Ammon's horn (tissue), 1 donor: ENCODE data around the gene TMEM26.

Source experiments
- DNase-seq: peaks from one replicate; pipeline ENCODE4 v3.0.0-alpha.2; 2016; ENCODE audit warnings: low spot score

The TMEM26 gene

DNA sequence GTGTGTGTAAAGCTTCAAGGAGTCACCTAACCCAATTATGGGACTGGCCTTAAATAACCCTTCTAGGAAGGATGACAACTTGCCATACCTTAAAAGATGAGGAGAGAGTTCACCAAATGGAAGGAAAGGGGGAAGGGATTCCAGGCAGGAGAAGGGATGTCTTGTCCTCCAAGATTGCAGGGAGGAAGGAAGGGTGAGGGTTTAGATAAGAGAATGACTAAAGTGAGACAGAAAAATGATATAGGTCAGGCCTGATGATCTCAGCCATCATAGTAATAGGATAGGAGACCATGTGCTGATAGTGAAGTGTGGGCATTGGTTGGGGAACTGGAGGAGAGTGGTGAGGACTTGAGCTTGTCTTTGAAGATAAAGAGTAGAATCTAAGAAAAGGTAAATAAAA lies 7.7 kb upstream of the TMEM26 start:
- DNase-seq: no peak

DNA sequence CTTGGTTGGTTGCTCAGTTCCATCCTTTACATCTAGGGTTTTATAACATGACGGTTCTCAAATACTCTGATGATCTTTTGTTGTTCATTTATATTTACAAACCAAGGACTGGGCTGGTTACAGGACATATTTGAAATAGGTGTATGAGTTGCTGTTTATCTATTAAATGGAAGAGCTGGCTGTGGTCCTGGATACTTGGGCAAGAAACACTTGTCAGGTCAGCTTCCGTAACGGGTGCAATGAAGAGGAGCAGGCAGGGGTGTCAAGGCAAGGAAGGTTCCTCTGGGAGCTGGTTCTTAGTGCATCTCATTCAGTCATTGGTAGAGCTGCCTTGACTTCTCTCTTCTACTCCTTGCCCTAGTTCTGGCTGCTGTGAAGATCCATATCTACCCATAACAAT lies 4.8 kb upstream of the TMEM26 start:
- DNase-seq: no peak

DNA sequence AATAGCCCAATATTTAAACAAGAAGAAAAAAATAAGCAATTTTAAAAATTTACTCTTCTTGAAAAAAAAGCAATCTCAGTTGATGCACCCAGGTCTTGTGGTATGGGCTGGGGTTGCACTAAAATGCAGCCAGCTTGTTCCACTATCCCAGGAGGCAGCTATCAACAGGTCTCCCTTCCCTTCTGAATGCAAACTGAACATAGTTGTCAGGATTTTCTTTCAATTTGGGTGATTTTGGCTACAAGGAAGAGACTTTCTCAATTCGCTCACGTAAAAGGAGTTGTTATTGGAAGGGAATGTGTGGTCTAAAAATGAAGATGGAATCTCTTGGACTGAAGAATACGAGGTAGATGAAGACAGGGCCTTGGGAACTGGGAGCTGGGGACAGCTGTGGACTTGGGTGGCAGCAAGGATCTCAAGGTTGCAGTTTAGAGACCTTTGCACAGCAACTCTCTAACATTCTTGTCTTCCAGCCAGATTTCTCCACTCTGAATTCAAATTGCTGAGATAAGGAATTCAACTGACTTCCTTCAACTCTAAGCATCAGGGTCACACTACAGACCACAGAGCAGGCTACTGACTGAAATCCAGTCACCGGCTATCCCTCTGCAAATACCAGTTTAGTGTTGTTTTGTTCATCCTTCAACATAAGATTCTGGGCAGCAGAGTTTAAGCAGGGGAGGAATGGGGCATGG lies 3.1 kb upstream of the TMEM26 start:
- DNase-seq: no peak

DNA sequence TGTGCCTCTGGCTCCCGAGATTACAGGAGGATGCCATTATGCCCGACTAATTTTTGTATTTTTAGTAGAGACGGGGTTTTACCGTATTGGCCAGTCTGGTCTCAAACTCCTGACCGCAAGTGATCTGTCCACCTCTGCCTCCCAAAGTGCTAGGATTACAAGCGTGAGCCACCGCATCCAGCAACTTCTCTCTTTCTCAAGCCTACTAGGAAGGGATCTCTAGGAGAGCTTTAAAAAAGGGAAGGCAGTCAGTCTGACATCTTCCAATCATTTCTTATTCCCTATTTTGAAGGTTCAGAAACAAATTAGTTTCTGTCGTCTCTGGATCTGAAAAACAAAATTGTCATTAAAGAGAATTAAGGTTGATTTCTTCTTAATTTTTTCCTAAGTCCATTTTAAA lies 2.5 kb upstream of the TMEM26 start:
- no peak for DNase-seq

DNA sequence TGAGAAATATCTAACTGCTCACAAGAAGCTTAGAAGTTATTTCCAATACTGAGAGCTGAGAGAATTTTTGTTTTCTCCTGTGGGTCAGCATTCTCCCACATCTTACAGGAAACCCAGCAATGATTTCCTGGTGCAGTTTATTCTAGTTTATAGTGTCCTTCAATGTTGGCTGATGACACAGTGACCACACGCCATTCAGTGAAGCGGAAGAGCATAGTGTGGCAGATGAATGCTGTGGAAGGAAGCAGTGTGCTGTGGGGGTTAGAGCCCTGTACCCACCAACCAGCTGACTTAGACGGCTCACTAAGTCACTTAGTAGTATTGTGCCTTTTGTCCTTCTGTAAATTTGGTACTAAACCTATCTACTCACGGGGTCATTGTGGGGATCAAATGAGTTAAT lies 1.4 kb upstream of the TMEM26 start:
- no peak for DNase-seq

DNA sequence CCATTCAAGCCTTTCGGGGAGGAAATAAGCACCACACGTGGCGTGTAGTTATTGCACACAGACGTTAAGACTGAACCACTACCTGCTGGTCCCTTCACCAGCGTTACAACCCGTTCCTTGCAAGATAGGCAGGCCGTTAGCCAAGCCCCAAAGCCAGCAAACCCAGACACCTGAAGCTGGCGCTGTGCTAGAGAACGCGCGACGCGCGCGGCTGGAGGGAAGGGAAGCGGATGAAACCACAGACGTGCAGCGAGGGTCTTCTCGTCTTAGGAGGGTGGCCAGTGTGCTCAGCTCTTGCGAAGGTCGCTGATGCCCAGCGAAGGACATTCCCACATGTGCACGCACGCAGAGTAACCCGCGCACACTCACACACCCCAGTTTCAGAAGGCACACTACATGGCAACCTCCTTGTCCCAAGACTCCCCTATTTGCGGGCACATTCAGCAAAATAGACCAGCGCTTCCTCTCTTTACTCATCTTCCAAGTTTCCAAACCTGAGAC lies 980 bp downstream of the TMEM26 start:
- no peak for DNase-seq

DNA sequence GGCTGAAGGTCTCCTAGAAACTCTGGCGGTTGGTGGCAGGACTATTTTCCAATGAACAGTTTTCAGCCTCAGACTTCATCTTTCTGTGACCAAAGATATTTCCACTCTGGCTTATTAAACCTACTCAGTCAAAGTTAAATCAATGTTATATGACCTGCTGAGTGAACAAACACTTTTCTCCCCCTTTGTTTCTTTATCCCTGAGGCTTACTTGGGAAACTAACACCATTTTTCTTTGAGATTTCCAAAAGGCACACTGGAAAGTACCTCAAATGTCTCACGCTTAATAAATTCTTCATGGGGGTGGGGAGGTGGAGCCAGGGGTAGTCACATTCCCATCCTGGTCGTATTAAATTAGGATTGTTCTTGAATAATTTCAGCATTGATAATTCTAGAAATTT lies 1.8 kb downstream of the TMEM26 start:
- no peak for DNase-seq

DNA sequence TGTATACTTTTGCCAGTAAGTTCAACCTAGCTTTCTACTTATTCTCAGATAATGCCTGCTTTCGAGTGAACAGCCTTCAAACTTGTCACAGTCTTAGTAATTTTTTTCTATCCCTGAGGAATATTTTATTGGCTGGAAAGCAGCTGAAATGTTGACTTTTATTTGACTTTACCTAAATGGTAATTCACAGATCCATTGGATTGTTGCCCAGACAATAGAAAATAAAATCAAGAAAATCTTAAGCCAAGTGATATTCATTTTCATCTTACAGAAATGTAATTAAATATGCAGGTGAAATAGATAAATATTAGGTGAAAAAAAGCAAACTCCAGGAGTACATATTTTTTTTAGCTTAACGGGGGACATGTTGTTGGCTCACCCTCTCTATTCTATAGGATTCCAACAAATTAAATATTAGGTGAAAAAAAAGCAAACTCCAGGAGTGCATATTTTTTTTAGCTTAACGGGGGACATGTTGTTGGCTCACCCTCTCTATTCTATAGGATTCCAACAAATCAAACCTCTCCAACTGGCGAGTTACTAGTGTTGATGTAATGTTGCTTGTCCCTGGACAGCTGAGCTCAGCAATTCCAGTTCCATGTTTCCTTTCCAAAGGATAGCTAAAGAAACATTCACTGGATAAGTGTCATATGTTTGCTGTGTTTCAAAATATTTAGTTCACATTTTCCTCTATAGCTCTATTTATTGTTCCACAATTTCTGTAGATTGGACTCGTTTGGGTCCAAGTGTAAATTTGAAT lies 4.2 kb downstream of the TMEM26 start:
- DNase-seq: no peak

DNA sequence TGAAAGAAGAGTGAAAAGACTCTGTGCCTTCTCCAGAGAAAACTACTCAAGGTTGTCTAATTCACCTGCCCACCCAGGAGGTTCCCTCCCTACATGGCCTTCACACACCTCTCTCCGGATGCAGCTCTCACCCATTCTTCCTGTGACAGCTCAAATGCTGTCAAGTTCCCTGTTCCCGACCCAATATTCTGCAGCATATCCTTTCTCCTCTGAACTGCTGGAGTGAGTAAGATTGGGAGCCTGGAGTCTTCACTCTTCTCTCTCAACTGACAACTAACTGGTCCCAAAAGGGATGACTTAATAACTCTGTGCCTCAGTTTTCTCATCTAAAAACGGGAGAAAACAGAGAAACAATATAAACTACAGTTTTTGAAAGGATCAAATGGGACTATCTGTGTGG lies 5.1 kb downstream of the TMEM26 start:
- no peak for DNase-seq

DNA sequence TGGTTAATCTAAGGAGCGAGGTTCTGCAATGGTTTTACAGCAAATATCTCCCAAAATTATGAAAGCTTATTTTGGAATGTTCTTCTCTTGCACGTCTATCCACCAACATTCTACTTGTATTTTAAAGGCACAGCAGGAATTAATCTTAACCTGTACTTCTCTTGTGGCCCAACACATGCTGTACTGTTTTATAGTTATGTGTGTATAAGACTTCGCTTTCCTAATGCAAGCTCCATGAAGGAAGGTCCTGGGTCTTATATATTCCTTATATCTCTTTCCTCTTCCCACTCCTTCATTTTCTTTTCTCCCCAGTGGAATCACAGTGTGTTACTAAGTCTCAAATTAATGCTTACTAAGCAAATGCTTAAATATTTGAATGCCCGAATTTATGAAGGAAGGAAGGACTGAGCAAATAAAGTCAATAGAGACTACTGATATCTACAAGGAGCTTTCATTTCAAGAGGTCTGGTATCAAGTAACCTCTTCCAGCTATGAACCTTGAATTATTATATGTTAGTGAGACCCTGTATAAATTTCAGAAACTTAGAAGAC lies 14.0 kb downstream of the TMEM26 start:
- no peak for DNase-seq

DNA sequence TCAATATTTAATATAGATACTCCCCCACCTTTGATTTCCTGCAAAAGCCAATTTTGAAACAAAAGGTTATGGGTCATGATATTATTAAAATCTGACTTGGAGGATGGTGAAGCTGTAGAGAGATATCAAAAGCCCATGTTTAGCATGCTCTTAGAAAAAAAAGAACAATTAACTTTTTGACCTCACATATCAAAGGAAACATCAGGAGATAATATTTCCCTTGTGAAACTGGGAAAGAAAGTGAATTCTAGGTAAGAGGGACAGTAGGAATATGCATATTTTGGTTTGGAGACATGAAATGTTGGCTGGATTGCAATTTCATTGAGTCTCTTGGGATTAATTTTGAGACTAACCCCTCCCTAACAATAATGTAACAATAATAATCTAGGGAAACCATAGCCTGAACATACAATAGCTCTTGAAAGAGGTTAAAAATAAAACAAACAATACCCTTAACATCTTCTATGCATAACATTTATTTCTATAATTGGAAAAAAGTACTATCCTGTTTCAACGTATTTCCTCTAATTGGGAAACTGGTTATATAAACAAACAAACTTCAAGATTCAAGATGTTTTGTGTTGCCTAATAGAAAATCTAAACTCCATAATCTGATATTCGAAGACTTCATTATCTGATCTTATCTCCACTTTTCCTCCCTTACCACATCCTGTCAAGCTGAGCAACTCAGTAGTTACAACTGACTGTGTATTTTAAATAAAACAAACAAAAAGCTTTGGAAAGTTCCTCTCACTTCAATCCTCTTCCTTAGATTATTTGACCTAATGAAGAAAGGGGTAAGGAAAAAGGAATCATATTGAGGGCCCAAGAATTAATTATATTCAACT lies 14.8 kb downstream of the TMEM26 start:
- DNase-seq: no peak

DNA sequence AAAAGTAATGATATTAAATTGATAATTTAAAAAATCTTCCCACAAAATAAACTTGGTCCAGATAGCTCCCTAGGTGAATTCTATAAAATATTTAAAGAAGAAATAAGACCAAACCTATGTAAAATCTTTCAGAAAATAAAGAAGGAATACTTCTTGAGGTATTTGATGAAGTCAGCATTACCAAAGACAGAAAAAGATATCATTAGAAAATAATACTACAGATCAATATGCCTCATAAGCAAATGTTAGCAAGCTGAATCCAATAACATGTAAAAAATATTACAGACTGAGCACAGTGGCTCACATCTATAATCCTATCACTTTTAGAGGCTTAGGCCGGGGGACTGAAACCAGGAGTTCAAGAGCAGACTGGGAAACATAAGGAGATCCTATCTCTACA lies 30.0 kb downstream of the TMEM26 start:
- no peak for DNase-seq

DNA sequence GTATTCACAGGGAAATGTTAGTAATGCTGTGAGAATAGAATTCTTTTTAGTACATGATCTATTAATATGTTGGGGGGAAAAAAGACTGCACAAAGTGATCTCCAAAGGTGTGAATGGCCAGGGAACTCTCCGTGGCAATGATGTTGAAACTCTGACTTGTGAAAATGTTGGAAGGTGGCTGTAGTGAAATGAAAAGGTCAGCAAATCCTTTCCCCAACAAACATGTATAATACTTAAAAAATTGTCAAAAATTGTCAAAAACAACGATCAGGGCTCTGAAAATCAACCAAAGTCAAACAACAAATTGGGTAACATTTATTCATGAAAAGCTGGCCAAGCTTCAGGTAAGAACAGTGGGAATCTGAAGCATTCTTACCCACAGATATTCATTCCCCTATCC lies 35.5 kb downstream of the TMEM26 start:
- DNase-seq: no peak

DNA sequence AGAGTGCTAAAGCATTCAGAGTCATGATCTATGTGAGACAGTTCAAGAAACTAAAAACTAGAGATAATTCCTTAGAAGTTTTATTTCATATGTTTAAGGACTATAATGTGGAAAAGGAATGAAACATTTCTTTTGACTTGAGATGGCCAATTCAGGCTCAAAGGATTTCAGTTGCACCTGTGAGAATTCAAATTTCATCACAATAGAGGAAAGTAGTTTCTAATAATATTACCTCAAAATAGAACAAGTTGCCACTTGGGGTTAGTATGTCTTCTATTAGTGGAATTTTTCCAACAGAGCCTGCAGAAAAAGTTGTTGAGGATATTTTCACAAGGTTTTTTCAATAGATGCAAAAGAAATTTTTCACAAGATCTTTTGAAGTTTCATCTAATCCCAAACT lies 37.4 kb downstream of the TMEM26 start:
- DNase-seq: no peak

DNA sequence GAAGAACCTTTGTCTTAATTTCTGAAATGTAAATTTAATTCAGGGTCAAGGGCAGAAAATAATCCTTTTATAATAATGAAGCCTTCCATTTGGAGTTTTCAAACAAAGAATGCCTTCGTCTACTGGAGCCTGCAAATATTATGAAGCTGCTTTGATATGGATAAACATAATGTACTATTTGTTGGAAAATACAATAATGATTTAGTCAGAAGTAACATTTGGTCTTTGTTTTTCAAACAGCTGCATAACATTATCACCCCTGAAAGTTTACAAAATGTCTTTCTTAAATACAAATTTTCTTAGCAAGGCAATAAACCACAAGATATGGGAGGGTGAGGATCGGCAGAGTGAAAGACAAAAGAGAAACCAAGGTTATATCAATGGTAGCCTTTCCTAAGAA lies 41.5 kb downstream of the TMEM26 start:
- DNase-seq: no peak

DNA sequence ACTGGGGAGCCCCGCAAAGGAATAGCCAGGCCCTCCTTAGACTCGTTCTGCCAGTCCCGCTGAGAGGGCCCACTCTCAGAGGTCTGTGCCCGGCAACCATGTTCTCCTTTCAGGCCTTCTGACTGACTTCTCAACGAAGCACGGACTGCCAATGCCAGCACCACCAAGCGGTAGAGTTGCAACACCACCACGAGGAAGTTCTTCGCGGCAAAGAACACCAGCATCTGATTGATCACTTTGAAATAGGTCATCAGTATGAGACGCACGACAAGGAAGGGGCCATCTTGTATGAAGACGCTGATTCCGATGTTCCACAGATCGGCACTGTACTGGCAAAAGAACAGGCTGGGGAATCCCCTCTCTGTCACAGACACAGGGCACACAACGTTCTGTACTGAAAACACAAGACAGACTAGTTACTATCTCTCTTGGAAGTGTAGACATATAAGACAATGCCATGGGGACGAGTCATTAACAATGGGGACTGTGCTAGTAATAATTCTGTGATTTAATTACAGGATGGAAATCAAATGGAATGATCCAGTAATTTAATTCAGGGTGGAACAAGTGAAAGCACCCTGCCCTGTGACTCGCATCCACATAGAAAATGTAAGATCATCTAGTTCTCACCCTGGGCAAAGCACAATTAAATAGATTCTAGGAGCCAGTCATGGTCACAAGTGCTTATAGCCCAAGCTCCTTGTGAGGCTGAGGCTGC lies 42.7 kb downstream of the TMEM26 start:
- DNase-seq: no peak

DNA sequence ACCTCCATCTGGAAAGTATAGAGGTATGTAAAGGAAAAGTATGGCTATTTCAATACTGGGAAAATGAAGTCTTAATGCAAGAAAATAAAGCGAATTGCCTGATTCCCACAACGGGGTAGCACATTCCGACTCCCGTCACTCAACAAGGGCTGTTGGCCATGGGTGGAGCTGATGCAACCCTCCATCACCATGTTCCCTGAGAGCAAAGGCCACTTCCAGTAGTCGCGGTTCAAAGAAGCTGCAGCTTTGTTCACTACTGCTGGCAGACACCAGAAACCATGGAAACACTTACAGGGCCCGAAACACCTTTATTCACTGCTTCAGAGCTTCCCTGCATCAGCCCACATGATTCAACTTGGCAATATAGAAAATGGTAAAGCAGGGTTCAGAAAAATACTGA lies 44.0 kb downstream of the TMEM26 start:
- DNase-seq: no peak

DNA sequence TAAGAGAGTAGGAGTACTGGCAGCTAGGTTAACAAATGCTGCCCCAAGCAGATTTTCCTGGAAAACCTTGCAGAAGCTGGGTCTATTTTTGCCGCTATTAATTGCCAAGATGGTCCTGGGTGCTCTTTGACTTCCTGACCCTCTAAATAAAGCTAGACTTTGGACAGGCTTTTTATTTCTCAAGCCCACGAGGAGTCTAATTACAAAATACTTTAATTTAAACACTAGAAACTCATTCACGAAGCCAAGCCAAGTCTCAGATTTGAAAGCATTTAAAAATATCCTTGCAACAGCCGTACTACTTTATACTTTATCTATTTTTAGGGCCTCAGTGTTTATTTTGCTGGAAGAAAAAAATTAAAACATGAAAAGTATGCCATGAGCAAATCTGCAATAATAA lies 45.1 kb downstream of the TMEM26 start:
- DNase-seq: no peak

DNA sequence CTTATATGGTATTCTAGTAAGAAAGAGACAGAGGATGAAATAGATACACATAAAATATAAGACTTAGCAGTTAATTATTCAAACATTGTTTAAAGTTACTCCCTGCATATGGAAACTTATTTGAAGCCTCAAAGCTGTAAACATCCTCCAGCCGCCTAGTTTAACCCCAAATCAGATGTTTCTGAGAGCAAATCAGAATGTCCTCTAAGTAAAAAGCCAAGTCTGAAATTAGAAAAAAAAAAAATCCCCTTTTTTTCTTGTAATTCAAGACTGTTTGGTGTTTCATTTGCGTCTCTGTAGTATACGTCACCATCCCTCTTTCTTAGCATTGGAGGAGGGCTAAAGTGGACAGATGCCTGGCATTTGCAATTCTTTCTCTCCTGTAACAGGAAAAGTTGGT lies 46.4 kb downstream of the TMEM26 start:
- DNase-seq: no peak

DNA sequence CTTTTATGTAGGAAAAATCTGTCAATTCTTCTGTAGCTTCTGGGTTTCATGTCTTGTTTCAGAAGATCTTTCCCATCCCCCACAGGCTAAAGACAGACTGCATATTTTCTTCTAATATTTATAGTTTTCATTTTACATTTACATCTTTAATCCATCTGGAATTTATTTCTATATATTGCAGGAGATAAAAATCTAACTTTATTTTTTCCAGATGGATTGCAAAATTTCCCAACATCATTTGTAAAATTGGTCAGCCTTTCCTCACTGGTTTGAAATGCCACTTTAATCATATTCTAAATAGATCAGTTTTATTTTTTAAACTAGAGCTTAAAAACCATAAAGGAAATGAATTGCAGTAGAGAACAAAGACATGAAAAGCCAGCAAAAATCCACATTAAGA lies 46.9 kb downstream of the TMEM26 start:
- DNase-seq: no peak

DNA sequence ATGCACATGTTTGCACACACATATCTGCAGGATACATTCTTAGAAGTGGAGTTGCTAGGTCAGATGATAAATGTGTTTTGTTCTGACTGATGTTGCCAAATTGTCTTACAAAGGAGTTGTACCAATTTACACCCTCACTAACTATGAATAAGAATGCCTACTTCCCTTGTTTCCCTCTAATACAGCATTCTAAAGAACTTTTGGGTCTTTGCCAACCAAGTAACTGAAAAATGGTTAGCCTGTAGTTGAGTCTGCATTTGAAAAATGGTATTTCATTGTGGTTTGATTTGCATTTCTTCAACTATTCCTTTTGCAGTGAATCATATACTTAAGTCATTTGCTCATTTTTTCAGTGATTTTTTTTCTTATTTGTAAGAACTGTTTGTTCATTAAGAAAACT lies 48.4 kb downstream of the TMEM26 start:
- no peak for DNase-seq

DNA sequence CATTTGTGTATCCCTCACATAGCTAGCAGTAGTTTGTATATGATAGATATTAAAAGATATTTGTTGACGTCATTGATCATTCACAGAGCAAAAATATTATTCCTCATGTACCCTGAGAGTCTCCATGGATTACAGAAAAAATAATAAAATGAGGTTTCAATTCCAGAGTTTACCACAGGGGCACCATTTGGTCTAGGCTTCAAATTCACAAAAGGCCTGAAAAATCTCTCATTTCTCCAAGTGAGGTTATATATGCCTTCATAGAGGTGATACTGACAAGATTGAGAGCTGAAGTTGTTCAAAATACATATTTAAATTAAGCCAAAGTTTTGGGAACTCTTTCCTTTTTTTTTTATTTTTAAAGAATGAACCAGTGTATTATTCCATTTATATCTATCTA lies 52.7 kb downstream of the TMEM26 start:
- DNase-seq: no peak
